BE2C (cell line): Measurements from ENCODE around the gene KRTAP10-9.

Source experiments
- DNase-seq: peaks from one replicate; pipeline ENCODE4 v3.0.0-alpha.2; 2020
- H3K27me3 ChIP-seq: fragments of 250-450 bp; sonication (Bioruptor Pico); 2 replicates; pipeline ENCODE4 v1.5.1; 2020; ENCODE audit warnings: mild to moderate bottlenecking
- H3K36me3 ChIP-seq: fragments of 250-450 bp; sonication (Bioruptor Pico); 2 replicates; pipeline ENCODE4 v1.5.1; 2020; ENCODE audit warnings: mild to moderate bottlenecking
- H3K4me1 ChIP-seq: fragments of 250-450 bp; sonication (Bioruptor Pico); 2 replicates; pipeline ENCODE4 v1.5.1; 2020
- H3K4me3 ChIP-seq: 2 replicates; pipeline ENCODE4 v1.5.1; 2011; ENCODE audit warnings: low read depth, low read length
- H3K9me3 ChIP-seq: fragments of 250-450 bp; sonication (Bioruptor Pico); 2 replicates; pipeline ENCODE4 v1.5.1; 2020
- TF ChIP-seq, protein P1 (sequence below): IDR thresholded peaks from 2 replicates; pipeline ENCODE4 v1.5.1; 2012; ENCODE audit warnings: mild to moderate bottlenecking, low read depth, low read length

Gene KRTAP10-9

DNA sequence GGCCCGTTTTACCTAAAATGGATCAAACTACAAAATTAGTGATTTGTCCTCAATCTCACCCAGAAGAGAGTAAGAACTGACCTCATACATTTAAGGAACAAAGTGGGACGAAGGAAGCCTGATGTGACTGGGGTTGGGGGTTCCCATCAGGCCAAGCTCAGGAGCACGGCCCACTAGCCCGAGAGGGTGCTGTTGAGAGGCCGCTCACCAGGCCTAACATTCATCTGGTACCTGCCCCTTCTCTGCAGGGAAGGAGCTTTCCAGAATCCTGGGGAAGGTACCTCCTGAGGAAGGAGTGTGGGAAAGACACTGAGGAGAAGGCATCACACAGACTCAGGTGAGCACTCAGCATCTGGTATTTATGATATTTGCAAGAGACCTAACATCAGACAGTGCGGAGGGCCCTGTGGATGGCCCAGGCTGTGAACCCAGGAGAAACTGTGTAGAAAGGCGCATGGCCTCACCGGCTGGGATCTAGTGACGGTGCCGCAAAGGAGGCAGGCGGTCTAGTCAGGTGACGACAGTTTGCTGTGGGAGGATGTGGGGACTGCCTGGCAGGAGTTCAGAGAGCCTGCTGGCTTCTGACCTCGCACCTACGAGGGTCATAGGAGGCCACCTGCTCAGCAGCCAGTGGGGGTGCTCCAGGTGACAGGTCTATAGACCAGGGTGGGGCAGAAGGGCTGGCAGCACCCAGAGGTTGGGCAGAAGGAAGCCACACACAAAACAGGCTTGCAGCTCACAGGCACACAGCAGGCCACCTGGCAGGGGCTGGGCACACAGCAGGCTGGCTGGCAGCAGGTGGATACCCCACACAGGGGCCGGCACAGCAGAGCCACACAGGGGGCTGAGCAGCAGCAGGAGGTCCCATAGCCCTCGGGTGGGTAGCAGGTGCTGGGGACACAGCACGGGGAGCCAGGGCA, 27.0 kb downstream of the KRTAP10-9 start:
- H3K27me3 ChIP-seq = peaks cover 9% of the 10 kb centered on the region
- no peak overlapping the region for H3K4me3 ChIP-seq
- TF ChIP-seq, protein P1, sequence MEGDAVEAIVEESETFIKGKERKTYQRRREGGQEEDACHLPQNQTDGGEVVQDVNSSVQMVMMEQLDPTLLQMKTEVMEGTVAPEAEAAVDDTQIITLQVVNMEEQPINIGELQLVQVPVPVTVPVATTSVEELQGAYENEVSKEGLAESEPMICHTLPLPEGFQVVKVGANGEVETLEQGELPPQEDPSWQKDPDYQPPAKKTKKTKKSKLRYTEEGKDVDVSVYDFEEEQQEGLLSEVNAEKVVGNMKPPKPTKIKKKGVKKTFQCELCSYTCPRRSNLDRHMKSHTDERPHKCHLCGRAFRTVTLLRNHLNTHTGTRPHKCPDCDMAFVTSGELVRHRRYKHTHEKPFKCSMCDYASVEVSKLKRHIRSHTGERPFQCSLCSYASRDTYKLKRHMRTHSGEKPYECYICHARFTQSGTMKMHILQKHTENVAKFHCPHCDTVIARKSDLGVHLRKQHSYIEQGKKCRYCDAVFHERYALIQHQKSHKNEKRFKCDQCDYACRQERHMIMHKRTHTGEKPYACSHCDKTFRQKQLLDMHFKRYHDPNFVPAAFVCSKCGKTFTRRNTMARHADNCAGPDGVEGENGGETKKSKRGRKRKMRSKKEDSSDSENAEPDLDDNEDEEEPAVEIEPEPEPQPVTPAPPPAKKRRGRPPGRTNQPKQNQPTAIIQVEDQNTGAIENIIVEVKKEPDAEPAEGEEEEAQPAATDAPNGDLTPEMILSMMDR = no peak
- no peaks in the 10 kb centered on the region for H3K9me3 ChIP-seq
- no peaks in the 10 kb centered on the region for H3K36me3 ChIP-seq
- H3K4me1 ChIP-seq = no peaks in the 10 kb centered on the region
- no peak for DNase-seq

DNA sequence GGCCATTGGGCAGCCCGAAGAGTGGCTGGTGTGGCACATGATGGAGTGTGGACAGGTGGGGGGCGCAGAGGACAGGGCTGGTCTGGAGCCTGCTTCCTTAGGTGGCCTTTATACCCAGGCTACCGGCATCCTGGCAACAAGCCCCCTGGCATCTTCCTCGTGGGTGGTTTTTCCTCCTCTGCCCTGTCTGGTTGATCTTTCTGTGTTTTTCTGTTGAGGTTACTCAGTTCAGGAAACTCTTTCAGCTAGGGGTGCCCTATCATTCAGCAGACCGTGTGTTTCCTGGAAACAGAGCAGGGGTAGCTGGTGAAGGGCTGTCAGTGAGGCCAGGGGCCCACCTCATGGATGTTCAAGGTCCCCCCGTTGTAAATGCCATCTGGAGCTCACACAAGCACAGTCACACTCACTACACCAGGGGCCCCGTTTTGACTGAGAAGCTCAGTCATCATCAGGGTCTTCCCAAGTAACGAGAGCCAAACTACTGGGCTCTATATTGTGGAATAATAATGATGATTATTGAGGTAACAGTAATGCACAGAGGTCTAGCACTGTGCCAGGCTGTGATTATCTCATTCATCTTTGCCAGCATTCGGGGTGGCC, 27.8 kb downstream of the KRTAP10-9 start, which contains the start of gene KRTAP12-4:
TSS of gene KRTAP12-4 (minus strand) at position 84 of the 600 bp plus-strand sequence. CDS start at position 39, 45 bp downstream.
- DNase-seq = no peak
- H3K36me3 ChIP-seq = no peaks in the 10 kb centered on the region
- no peaks in the 10 kb centered on the region for H3K9me3 ChIP-seq
- TF ChIP-seq, protein P1 = no peak
- H3K4me1 ChIP-seq = no peaks in the 10 kb centered on the region
- peaks cover 7% of the 10 kb centered on the region; the same call in 1 of the 2 replicates for H3K27me3 ChIP-seq
- no peak within 1 kb of the TSS for H3K4me3 ChIP-seq

DNA sequence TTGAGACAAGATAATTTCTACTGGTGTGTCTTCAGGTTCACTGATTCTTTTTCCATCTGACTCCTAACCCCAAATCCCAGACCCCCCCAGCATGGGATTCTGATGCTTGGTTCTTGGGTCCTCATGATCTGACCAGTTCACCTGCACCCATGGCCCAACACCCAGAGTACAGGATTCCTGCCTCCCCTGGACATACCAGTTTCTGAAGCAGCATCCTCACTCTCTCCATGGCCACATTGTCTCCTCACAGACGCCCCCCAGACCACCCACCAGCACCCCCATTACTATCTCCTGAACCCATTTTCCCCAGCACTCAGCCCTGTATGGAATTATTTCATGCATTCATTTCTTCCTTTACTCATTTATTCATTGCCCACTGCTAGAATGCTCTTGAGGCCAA, 30.0 kb downstream of the KRTAP10-9 start:
- Histone ChIP-seq H3K4me3 (no peak overlapping the region), H3K4me1 (no peaks in the 10 kb centered on the region), H3K36me3 (no peaks in the 10 kb centered on the region), H3K27me3 (peaks cover 11% of the 10 kb centered on the region), H3K9me3 (no peaks in the 10 kb centered on the region)
- no peak for DNase-seq
- TF ChIP-seq, protein P1 = no peak

DNA sequence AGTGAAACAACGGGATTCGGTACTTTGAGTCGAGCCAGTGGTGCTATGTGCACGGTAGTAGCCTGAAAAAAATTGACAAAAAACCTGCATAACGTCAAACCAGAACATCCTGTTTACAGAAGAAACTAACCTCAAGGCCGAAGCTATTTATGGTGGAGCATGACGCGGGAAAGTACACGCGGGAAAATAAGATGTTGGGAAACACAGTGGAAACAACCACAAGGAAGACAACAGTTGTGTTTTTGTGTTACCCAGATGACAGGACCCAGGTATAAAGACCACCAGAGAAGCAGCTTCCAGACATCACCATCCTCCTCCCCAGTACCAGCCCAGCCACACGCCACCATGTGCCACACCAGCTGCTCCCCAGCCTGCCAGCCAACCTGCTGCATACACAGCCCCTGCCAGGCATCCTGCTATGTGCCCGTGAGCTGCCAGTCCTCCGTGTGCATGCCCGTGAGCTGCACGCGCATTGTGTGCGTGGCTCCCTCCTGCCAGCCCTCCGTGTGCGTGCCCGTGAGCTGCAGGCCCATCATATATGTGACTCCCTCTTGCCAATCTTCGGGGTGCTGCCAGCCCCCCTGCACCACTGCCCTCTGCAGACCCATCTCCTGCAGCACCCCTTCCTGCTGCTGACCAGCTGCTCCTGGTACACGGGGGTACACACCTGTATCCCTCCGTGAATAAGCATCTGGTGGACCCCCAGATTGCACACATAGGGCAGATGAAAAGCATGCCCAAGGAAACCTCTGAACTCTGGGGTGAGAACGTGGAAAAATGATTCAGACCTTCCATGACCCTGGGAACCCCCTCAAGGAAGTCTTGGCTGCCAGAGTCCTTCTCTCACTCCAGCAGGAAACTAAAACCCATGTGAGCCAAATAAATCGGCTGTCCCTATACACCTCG, 31.0 kb downstream of the KRTAP10-9 start, which contains the start of gene KRTAP12-3:
TSS of gene KRTAP12-3 (plus strand) at position 298 of the 906 bp plus-strand sequence. CDS start at position 346, 48 bp downstream.
- Histone ChIP-seq H3K4me3 (no peak within 1 kb of the TSS), H3K4me1 (no peaks in the 10 kb centered on the region), H3K36me3 (no peaks in the 10 kb centered on the region), H3K9me3 (no peaks in the 10 kb centered on the region), H3K27me3 (peaks cover 11% of the 10 kb centered on the region; the same call in 1 of the 2 replicates)
- DNase-seq = no peak
- TF ChIP-seq, protein P1 = no peak

DNA sequence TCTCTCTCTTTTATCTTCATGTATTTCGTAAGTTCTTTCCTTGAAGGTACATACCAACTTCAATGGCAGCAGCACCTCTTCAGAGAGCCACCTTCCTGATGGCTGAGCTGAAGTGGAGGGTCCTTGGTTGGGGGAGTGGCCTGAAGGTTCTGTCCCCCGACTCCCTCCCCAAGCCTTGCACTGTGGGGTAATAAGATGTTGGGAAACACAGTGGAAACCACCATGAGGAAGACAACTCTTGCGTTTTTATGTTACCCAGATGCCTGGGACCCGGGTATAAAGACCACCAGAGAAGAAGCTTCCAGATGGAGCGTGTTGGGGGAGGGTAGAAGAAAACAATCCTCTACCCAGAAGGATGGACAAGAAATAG, 31.6 kb downstream of the KRTAP10-9 start:
- Histone ChIP-seq H3K27me3 (peaks cover 11% of the 10 kb centered on the region; the same call in 1 of the 2 replicates), H3K36me3 (no peaks in the 10 kb centered on the region), H3K4me1 (no peaks in the 10 kb centered on the region), H3K9me3 (no peaks in the 10 kb centered on the region), H3K4me3 (no peak overlapping the region)
- TF ChIP-seq, protein P1 = no peak
- DNase-seq = no peak
